Prostate gland (tissue), 2 donors: ENCODE data around the gene PLCG2. TPM values are rescaled to one million over a fixed set of nuclear protein-coding genes. Genes with fewer than 3 reads are reported as not detected.
"Not testable (repeated sequence)": the region's sequence is repeated elsewhere in the genome, so short reads cannot be mapped to it uniquely, and the experiment has no call there.

Experiments used
- DNase-seq: peaks from one replicate; pipeline ENCODE4 v3.0.0-alpha.2; 2019; ENCODE audit warnings: low spot score
- H3K27ac ChIP-seq, 2 donors: fragments of 200-600 bp; sonication (generic); 2 replicates each; pipeline ENCODE4 v1.5.1; 2017 to 2019
- H3K27me3 ChIP-seq: fragments of 200-600 bp; sonication (generic); replicated peaks from 2 replicates; pipeline ENCODE4 v1.5.1; 2019; ENCODE audit not compliant: insufficient read depth
- H3K36me3 ChIP-seq, 2 donors: fragments of 200-600 bp; sonication (generic); 1 replicate in 1 of 2; 2 replicates in 1 of 2; pipeline versions ENCODE4 v1.5.1 to v1.8.1; 2017 to 2019
- H3K4me1 ChIP-seq: fragments of 200-600 bp; sonication (generic); replicated peaks from 2 replicates; pipeline ENCODE4 v1.5.1; 2019
- H3K4me3 ChIP-seq, 2 donors: fragments of 200-600 bp; sonication (generic); 2 replicates each; pipeline ENCODE4 v1.5.1; 2017 to 2019
- H3K9me3 ChIP-seq: fragments of 200-600 bp; sonication (generic); 2 replicates; pipeline ENCODE4 v1.5.1; 2017
- POLR2A ChIP-seq: fragments of 450-650 bp; IDR thresholded peaks from one replicate; pipeline ENCODE4 v1.6.1; 2016; ENCODE audit warnings: antibody characterized with exemption, mild to moderate bottlenecking
- POLR2AphosphoS5 ChIP-seq: sonication (generic); formaldehyde crosslinking; IDR thresholded peaks from one replicate; pipeline ENCODE4 v1.6.1; 2017; ENCODE audit warnings: antibody characterized with exemption
- WGBS: methylation state at CpG from one replicate; pipeline ENCODE4 v1.1.5; 2018; 5-methylcytosine and 5-hydroxymethylcytosine counted together
- intact Hi-C: fragments of 100-400 bp; cut with DNase I; formaldehyde crosslinking; loops from one replicate; pipeline ENCODE4 v1.14.2; 2022
- total RNA-seq, 2 donors: library from RNA; depleted of rRNA; stranded (reverse); fragments of >200 nt; gene quantifications; one replicate each; pipeline ENCODE4 v1.1.0, GENCODE V29; 2016
- TF ChIP-seq, protein P1 (sequence below), 4 experiments: fragments of 200-600 bp in 2 of 4; fragments of 450-650 bp in 2 of 4; sonication (generic) in 2 of 4; IDR thresholded peaks; 1 replicate in 3 of 4; 2 replicates in 1 of 4; pipeline ENCODE4 v1.5.1; 2016 to 2019; ENCODE audit warnings: antibody characterized with exemption in 4 of 4, mild to moderate bottlenecking in 2 of 4, moderate library complexity in 2 of 4

PLCG2 gene
- total RNA-seq, 2 donors from 2014 or later, result 10.3 to 12.8 TPM

DNA sequence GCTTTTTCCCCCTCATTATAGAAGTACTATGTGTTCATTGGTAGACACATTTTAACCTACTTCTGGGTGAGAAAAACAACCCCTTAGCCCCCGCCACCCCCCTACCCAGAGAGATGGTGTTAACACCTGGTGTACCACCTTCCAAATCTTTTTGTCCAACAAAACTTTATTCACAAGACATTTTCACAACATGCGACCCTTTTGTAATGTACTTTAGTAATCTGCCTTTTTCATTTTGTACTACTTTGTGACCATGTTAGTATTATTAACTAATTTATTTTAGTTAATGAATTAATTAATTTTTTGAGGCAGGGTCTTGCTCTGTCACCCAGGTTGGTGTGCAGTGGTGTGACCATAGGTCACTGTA, 20.0 kb downstream of the PLCG2 start:
- WGBS, result 92% methylated on average over 2 of the region's 2 CpGs
- Histone ChIP-seq H3K27ac (no peak overlapping the region), H3K36me3 (no peaks in the 10 kb centered on the region), H3K9me3 (no peaks in the 10 kb centered on the region), H3K4me1 (no peaks in the 10 kb centered on the region), H3K4me3 (no peak overlapping the region), H3K27me3 (no peaks in the 10 kb centered on the region)
- TF ChIP-seq, protein P1, sequence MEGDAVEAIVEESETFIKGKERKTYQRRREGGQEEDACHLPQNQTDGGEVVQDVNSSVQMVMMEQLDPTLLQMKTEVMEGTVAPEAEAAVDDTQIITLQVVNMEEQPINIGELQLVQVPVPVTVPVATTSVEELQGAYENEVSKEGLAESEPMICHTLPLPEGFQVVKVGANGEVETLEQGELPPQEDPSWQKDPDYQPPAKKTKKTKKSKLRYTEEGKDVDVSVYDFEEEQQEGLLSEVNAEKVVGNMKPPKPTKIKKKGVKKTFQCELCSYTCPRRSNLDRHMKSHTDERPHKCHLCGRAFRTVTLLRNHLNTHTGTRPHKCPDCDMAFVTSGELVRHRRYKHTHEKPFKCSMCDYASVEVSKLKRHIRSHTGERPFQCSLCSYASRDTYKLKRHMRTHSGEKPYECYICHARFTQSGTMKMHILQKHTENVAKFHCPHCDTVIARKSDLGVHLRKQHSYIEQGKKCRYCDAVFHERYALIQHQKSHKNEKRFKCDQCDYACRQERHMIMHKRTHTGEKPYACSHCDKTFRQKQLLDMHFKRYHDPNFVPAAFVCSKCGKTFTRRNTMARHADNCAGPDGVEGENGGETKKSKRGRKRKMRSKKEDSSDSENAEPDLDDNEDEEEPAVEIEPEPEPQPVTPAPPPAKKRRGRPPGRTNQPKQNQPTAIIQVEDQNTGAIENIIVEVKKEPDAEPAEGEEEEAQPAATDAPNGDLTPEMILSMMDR (IDR thresholded peaks at IDR 0.05), result no peak
- TF ChIP-seq POLR2AphosphoS5, result no peak
- no peak for TF ChIP-seq POLR2A
- intact Hi-C loops, result no loop called here
- no peak for DNase-seq

DNA sequence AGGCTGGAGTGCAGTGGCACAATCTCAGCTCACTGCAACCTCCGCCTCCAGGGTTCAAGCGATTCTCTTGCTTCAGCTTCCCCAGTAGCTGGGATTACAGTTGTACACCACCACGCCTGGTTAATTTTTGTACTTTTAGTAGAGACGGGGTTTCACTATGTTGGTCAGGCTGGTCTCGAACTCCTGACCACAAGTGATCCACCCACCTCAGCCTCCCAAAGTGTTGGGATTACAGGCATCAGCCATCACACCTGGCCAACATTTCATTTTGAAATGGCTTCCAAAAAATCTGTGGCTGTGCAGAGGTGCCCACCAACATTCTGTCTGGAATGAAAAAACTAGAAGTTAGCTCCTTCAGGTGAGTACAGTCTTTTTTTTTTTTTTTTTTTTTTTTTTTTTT, 22.6 kb downstream of the PLCG2 start:
- H3K9me3 ChIP-seq, intact Hi-C loops: not testable (repeated sequence)
- WGBS, result 100% methylated on average over 5 of the region's 5 CpGs

DNA sequence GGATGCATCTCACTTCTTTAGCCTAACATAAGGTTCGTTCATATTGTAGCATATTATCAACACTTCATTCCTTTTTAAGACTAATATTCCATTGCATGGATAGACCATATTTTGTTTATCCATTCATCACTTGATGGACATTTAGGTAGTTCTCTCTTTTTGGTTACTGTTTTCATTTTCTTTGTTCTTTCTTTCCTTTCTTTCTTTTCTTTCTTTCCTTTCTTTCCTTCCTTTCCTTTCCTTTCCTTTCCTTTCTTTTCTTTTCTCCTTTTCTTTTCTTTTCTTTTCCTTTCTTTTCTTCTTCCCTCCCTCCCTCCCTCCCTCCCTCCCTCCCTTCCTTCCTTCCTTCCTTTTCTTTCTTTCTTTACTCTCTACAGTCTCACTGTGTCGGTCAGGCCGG, 24.2 kb downstream of the PLCG2 start:
- no peak for DNase-seq
- Histone ChIP-seq H3K9me3 (no peaks in the 10 kb centered on the region), H3K36me3 (no peaks in the 10 kb centered on the region), H3K27ac (no peak overlapping the region), H3K27me3 (no peaks in the 10 kb centered on the region), H3K4me1 (no peaks in the 10 kb centered on the region), H3K4me3 (no peak overlapping the region)
- intact Hi-C loops, result no loop called here
- WGBS, result 99% methylated on average over 3 of the region's 3 CpGs
- TF ChIP-seq POLR2A, result no peak
- no peak for TF ChIP-seq POLR2AphosphoS5
- TF ChIP-seq, protein P1 (IDR thresholded peaks at IDR 0.05), result no peak

More for the DNA sequence above, 22.6 kb downstream of the PLCG2 start:
- H3K27ac ChIP-seq, H3K4me1 ChIP-seq, H3K4me3 ChIP-seq, H3K36me3 ChIP-seq, H3K27me3 ChIP-seq, DNase-seq: not testable (repeated sequence)

DNA sequence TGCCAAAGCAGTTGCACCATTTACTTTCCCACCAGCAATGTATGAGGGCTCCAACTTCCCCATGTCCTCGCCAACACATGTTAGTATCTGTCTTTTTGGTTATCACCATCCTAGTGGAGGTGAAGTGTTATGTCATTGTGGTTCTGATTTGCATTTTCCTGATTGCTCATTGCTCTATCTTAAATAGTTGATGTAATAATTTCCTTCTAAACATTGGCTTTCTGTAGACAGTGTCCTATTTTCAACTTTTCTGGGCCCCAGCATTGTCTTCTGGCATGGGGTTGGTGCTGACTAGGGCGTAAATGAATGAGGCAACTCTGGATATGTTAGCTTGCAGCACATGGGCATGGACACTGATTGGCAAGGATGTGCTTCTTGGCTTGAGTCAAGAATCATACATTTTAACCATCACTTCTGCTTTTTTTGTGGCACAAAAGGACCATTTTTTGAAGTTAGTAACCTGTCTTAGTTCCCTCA, 25.1 kb downstream of the PLCG2 start:
- intact Hi-C loops, result no loop called here
- no peak overlapping the region for H3K27ac ChIP-seq
- no peak for DNase-seq
- H3K27me3 ChIP-seq, result no peaks in the 10 kb centered on the region
- TF ChIP-seq, protein P1 (IDR thresholded peaks at IDR 0.05), result no peak
- TF ChIP-seq POLR2AphosphoS5 (no peak), POLR2A (no peak)
- no peak overlapping the region for H3K4me3 ChIP-seq
- H3K36me3 ChIP-seq, result no peaks in the 10 kb centered on the region
- H3K4me1 ChIP-seq, result no peaks in the 10 kb centered on the region
- no peaks in the 10 kb centered on the region for H3K9me3 ChIP-seq
- 98% methylated on average over 2 of the region's 2 CpGs for WGBS

DNA sequence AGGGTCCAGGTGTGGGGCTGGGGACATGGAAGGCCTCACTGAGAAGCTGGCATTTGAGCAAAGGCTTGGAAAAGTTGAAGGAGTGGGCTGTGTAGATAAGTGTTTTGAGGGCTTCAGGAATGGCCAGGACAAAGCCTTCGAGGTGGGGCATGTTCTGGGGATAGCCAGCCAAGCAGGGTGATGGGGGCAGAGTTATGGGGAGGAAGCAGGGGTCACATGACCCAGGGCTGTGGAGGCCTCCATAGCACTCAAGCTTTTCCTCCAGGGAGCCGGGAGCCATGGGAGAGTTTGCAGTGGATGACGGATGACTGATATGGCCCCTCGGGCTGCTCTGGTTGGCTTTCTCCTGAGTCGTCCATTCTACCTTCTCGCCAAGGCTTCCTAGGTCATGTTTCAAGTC, 27.6 kb downstream of the PLCG2 start:
- no peak for TF ChIP-seq POLR2A
- TF ChIP-seq, protein P1 (IDR thresholded peaks at IDR 0.05), result no peak
- TF ChIP-seq POLR2AphosphoS5, result no peak
- no peaks in the 10 kb centered on the region for H3K27me3 ChIP-seq
- 90% methylated on average over 6 of the region's 6 CpGs for WGBS

More for the DNA sequence above, 27.6 kb downstream of the PLCG2 start:
- Histone ChIP-seq H3K27ac (no peak overlapping the region), H3K36me3 (no peaks in the 10 kb centered on the region), H3K4me3 (no peak overlapping the region), H3K4me1 (no peaks in the 10 kb centered on the region), H3K9me3 (no peaks in the 10 kb centered on the region)
- no peak for DNase-seq
- intact Hi-C loops, result no loop called here
